Mesangial cell (primary cell): ENCODE results near the gene CATSPER3. TPM values are rescaled to one million over a fixed set of nuclear protein-coding genes. Genes with fewer than 3 reads are reported as not detected.

ENCODE experiments used
- total RNA-seq: library from RNA; depleted of rRNA; stranded (reverse); fragments of >200 nt; gene quantifications from 2 replicates; pipeline ENCODE4 v1.2.3, GENCODE V29; 2015

The CATSPER3 gene
- 0.13 and 0.16 TPM in 2 replicates for total RNA-seq

DNA sequence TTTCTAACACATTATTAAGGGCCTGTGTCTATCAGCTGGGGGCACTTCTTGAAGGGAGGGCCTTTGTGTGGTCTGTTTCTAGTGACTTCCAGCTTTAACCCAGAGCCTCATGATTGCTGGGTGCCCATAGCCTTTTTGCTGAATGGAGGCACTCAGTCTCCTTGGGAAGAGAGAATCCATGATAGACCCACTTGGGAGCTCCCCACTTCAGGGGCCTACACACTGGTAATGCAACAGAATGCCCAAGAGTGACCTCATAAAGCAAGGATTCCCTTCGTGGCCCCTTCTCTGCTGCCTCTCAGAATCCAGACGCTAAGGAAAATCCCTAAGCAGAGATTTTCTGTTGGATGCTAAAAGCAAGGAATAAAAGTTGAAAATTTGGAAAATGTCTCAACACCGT, at the start of gene CATSPER3:
Gene CATSPER3, plus strand, starts transcription at position 301 of the 400 bp plus-strand sequence. Its CDS starts 85 bp downstream, at position 386.

DNA sequence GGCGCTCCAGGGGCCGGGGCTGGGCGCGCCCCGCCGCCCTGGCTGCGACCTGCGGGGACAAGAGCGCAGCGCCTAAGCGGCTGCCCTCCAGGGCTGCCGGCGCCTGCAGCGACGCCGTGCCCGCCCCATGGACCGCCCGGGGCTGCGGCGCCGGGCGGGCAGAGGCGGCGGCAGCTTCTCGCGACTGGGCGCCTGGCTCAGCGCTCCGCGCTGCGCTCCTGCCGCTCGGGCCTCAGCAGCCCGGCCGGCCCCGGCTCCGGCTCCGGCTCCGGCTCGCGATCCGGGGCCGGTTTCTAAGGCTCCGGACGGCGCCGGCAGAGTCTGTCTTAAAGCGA, 66.2 kb downstream of the CATSPER3 start, which contains the start of gene PITX1:
Gene PITX1, minus strand, starts transcription at position 328 of the 335 bp plus-strand sequence. CDS start 347 bp downstream, outside the sequence.

Other genes with a start within 250 kb of the CATSPER3 start
- gene CAMLG, start 229.4 kb upstream of the CATSPER3 start, total RNA-seq = 12.9 and 27.9 TPM in 2 replicates
- gene DDX46, start 209.1 kb upstream of the CATSPER3 start, total RNA-seq = 8.6 and 17.3 TPM in 2 replicates
- gene C5orf24, start 121.9 kb upstream of the CATSPER3 start, total RNA-seq = 33.7 and 41.2 TPM in 2 replicates
- gene TXNDC15, start 93.5 kb upstream of the CATSPER3 start, total RNA-seq = 70.5 and 81.6 TPM in 2 replicates
- gene PCBD2, start 62.8 kb upstream of the CATSPER3 start, total RNA-seq = 6.2 and 7.5 TPM in 2 replicates
- under 0.01 TPM in 1 of 2 replicates, not detected in the other for gene PITX1, start 66.3 kb downstream of the CATSPER3 start, total RNA-seq